GM19395 (cell line): ENCODE measurements around the gene TBC1D5.
"Not testable (repeated sequence)": the region's sequence is repeated elsewhere in the genome, so short reads cannot be mapped to it uniquely, and the experiment has no call there.

ENCODE experiments used
- ATAC-seq: cut with Tn5 transposase; IDR thresholded peaks from one replicate; pipeline ENCODE4 v1.9.1; 2021; ENCODE audit warnings: mild to moderate bottlenecking, moderate library complexity; ENCODE audit not compliant: unreplicated experiment

TBC1D5 gene

GRCh38 chr3:17154221-17154620 lies 588.2 kb downstream of the TBC1D5 start:
- ATAC-seq = no peak

DNA sequence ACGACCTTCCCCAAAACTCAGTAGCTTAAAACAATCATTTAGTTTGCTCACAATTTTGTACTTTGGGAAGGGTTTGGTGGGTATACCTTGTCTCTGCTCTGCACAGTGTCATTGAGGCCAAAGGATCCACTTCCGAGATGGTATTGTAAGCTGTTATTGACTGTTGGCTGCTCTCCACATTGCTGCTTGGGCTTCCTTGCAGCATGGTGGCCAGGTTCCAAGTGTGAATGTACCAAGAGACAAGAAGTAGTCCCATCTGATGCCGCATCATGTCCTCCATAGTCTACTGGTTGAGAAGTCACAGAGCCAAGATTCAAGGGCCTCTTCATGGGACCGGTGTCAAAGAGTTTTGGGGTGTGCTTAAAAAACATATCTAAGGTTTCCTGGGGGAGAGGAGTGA lies 589.2 kb downstream of the TBC1D5 start:
- ATAC-seq = no peak

GRCh38 chr3:17151598-17152373 lies 590.6 kb downstream of the TBC1D5 start:
- ATAC-seq = peak; percentile 98

DNA sequence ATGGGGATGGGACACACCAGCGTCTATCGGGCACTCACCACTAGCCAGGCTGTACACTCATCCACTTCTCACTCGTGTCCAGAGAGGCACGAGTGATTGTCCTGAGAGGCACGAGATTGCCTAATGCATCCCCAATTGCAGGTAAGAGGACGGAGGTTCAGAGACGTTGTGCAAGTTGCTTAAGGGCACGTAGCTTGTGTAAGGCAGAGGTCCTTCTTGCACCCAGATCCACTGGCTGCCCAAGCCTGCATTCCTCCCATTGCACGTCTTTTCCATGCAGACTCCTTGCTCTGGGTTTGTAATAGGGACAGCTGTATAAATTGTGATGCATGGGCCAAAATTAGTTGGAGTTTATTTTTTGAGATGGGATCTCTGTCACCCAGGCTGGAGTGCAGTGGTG lies 593.4 kb downstream of the TBC1D5 start:
- no peak for ATAC-seq

DNA sequence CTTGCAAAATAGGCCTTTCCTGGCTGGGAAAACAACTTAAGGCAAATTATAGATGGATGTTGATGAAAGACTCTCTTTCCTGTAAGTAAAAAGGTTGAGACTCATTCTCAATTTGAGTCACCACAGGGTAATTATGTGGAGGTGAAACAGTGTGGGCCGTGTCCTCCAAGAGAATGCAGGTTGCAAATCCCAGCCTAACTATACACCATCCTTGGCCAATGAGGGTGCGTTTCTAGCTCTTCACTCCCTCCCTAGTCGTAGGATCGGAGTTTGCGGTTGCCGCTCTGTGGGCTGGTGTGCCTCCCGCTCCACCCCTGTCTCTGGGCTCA lies 597.8 kb downstream of the TBC1D5 start:
- no peak for ATAC-seq

DNA sequence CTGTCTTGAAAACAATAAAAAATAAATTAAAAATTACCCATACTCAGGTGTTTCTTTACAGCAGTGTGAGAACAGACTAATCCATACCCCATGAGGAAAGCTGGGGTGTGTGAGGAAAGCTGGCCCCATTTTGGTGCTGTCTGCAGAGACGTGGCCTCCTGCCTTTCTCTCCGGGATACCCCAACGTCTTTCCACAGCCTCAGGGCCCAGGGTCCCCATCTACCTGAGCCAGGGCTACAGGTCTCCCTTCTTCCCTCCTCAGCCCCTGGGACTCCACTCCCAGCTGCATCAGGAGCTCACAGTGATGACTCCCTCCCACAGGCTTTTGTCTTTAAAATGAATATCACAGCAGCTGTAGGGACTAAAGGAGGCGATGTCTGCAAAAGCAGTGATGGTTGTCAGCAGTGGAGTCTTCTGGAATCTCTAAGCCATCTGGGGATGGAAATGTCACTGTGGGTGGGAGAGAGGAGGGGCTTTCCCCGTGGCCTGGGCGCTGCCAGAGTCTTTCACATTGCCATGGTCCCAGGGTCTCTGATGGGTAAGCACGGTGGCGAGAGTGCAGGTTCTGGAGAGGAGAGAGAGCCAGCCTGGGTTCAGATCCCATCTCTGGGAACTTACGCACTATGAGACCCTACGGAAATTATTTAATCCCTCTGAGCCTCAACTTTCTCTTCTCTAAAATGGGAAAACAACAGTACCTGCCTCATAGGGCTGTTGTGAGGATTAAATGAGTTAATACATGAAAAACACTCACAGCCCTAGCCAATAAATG lies 598.4 kb downstream of the TBC1D5 start:
- ATAC-seq = no peak

DNA sequence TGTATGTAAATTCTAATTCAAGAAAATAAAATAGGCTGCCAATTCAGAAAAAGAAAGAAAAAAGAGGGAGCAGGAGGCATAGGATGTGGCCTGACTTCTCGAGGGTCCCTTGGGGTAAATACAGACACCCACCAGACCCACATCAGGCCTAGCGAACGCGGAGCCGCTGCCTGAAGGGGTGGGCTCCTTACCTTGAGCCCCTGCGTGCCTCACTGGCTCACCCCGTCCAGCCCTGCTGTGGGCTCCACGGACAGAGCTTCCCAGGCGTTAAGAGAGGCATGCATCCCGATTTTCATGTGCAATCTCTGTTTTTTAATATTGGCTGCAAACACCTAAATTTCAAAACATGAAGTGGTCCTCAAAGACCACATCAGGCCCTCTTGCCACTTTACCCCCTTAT lies 599.9 kb downstream of the TBC1D5 start:
- no peak for ATAC-seq

DNA sequence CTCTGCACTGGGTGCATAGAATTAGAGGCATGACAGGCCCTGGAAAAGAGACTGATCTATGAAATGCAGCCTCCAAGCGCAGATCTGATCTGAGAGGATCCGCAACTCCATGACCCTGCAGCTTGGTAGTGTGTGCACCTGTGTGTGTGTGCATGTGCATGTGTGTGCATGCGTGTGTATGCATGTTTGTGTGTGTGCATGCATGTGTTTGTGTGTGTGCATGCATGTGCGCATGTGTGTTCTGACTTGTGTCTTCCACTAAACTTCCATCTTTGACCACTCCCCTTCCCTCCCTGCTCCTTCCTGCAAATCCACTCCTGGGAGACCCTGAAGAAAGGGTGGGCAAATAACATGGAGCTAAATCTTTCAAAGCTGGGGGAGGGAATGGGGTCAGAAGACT lies 600.7 kb downstream of the TBC1D5 start:
- ATAC-seq = no peak

DNA sequence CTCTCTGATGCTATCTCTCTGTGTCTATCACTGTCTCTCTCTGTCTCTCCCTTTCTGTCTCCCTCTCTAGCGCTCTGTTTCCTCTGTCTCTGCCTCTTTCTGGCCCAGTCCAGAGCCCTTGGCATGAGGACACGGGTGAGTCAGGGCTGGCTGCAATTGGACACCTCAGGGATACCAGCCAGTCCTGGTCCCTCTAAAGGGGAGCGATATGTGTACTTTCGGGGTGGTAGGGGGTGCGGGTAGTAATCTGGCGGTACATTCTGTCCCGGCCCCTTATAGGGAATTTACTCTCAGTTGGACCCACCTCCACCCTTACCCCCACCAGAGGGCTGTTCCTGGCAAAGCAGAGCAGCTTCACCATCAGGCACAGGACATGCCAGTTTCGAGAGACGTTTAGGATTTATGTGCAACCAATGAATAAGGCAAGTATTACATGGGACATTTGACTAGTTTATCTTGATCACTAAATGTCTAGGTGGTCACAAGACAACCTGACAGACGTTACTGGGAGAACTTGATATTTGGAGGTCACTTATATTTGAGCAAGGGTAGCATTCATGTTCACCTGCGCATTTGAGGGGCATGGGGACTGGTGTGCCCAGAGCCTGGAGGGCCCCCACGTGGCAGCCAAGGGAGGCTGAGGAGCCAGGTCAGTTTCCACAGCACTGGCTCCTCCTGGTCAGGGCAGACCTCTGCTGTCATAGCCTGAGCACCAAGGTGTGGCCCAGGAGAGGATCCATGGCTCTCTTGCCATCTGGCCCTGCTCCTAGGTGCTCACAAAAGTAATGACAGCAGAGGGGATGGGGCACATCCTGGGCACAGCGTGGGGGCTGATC lies 601.5 kb downstream of the TBC1D5 start:
- no peak for ATAC-seq

DNA sequence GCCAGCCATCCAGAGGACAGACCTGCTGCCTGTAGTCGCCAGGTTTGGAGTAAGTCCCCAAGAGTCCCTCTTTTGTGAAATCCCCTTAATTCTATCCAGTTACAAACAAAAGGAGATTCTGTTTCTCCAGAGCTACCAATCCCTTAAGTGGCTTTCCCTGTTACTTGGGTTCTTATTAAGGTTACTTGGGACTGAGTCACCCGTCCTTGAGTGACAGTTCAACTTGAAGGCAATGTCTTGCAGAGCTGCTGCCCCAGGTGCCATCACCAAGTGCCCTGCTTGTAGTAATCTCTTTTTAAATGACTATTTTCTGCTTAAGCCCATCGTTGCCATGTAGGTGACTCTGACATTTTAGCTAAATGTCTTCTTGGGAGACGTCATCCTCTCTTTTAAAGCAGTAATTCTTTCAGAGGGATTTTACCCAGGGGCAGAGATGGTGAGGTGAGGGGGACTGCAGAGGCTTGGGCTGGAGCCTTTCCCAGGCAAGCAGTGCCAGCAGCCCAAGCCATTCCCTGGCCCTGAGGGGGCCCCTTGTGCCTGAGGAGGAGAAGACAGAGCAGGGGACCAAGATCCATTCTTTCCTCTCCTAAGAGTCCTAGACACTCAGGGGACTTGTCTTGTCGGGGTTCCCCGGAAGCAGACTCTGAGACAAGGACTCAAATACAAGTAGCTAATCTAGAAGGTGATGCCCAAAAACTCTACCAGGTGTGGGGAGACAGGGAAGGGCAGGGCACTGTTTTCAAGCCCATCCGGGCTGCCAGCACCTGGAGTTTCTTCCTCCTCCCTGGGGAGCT lies 604.0 kb downstream of the TBC1D5 start:
- no peak for ATAC-seq

DNA sequence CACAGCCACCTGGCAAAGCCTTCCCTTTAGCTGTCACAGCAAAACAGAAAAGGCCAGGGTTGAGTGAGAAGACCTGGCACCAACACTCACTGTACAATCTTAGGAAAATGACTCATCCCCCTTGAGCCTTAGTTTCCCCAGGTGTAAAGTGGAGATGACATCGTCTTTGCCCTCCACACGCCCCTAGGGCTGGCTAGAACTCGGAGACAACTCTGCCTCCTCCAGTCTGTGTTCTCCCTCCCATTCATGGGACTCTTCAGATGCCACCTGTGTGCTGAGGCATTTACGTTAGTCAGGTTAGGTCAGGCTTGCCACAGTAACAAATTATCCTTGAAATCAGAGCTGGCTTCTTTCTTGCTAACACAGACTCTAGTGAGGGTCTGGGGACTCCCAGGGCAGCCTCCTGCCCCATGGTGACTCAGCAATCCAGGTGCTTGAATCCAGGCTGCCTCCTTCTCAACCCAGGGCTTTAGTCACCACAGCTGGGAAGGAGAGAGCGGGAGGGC lies 605.1 kb downstream of the TBC1D5 start:
- ATAC-seq = no peak

- no peak for ATAC-seq
These were observed 606.2 kb downstream of the TBC1D5 start for GRCh38 chr3:17136136-17136721.

DNA sequence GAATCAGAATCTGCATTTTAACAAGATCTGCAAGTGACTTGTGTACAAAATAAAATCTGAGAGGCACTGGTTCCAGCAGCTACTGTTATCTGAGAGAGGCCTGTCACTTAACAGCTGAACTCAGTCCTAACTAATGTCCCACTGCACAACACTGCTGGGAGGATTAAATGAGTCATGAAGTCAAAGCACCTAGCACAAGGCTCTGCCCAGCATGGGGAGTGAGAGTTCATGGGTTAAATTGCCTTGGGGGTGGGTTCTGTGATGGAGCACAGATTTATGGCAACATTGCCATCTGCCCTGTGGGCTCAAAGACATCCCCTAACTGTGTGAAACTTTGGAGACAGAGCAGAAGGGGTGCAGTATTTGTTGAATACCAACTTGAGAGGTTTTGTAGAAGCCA lies 606.7 kb downstream of the TBC1D5 start:
- ATAC-seq = no peak

- no peak for ATAC-seq
These were observed 608.5 kb downstream of the TBC1D5 start for GRCh38 chr3:17133632-17134545.

DNA sequence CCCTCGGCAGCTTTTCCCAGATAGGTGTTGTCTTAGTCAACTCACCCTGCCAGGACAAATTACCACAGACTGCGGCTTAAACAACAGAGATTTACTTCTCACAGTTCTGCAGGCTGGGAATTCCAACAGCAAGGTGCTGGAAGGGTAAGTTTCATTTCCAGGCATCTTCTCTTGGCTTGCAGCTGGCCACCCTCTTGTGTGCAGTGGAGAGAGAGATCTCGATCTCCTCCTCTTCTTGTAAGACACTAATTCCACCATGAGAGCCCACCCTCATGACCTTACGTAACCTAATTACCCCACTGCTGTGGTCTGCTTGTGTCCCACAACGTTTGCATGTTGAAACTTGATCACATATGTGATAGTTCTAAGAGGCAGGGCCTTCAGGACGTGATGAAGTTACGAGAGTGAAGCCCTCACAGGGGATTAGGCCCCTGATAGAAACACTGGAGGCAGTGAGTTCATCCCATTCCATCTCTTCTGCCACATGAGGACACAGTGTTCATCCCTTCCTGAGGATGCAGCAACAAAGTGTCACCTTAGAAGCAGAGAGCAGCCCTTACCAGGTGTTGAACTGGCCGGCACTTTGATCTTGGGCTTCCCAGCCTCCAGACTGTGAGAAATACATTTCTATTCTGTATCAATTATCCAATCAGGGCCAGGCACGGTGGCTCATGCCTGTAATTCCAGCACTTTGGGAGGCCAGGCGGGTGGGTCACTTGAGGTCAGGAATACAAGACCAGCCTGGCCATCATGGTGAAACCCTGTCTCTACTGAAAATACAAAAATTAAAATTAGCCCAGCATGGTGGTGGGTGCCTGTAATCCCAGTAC lies 609.9 kb downstream of the TBC1D5 start:
- no peak for ATAC-seq

DNA sequence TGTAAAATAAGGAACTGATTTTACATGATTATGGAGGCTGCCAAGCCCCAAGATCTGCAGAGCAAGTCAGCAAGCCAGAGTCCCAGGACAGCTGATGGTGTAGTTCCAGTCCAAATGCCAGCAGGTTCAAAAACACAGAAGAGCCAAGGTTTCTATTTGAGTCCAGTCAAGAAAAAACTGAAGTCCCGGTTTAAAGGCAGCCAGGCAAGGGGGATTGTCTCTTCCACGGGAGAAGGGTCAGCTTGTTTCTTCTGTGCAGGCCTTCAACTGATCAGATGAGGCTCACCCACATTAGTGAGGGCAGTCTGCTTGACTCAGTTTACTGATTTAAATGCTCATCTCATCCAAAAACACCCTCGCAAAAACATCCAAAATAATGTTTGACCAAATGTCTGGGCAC lies 611.5 kb downstream of the TBC1D5 start:
- ATAC-seq = no peak

GRCh38 chr3:17129556-17129955 lies 612.9 kb downstream of the TBC1D5 start:
- ATAC-seq = no peak

DNA sequence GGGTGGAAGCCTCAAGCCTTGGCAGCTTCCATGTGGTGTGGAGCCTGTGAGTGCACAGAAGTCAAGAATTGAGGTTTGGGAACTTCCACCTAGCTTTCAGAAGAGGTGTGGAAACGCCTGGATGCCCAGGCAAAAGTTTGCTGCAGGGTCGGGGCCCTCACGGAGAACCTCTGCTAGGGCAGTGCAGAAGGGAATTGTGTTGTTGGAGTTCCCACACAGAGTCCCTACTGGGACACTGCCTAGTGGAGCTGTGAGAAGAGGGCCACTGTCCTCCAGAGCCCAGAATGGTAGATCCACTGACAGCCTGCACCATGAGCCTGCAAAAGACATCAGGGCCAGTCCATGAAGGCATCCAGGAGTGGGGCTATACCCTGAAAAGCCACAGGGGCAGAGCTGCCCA lies 613.8 kb downstream of the TBC1D5 start:
- not testable (repeated sequence) for ATAC-seq
